ENCODE results near the gene WDR4.
"Not testable (repeated sequence)": the region's sequence is repeated elsewhere in the genome, so short reads cannot be mapped to it uniquely, and the experiment has no call there.

The WDR4 gene

GRCh38 chr21:42851812-42852665, 27.3 kb downstream of the WDR4 start:
- DNase-seq: no peak

- no peak for DNase-seq
These were observed 28.4 kb downstream of the WDR4 start for GRCh38 chr21:42850866-42851391.

- DNase-seq: no peak
These were observed 28.9 kb downstream of the WDR4 start for GRCh38 chr21:42850463-42850862.

GRCh38 chr21:42849759-42850412, 29.5 kb downstream of the WDR4 start:
- DNase-seq: no peak

GRCh38 chr21:42848932-42849758, 30.2 kb downstream of the WDR4 start:
- DNase-seq: no peak

GRCh38 chr21:42848144-42848931, 31.0 kb downstream of the WDR4 start:
- DNase-seq: not testable (repeated sequence)

- no peak for DNase-seq
These were observed 31.6 kb downstream of the WDR4 start for GRCh38 chr21:42847726-42848125.

GRCh38 chr21:42847051-42847707, 32.2 kb downstream of the WDR4 start:
- DNase-seq: no peak

GRCh38 chr21:42846221-42846620, 33.1 kb downstream of the WDR4 start:
- no peak for DNase-seq

- no peak for DNase-seq
These were observed 33.9 kb downstream of the WDR4 start for GRCh38 chr21:42845296-42845965.

GRCh38 chr21:42844411-42845113, 34.8 kb downstream of the WDR4 start:
- DNase-seq: no peak

- DNase-seq: no peak
These were observed 36.3 kb downstream of the WDR4 start for GRCh38 chr21:42843056-42843455.

- not testable (repeated sequence) for DNase-seq
These were observed 37.3 kb downstream of the WDR4 start for GRCh38 chr21:42841916-42842655.

- DNase-seq: no peak
These were observed 38.0 kb downstream of the WDR4 start for GRCh38 chr21:42841156-42841915.

- no peak for DNase-seq
These were observed 38.8 kb downstream of the WDR4 start for GRCh38 chr21:42840411-42841155.

- no peak for DNase-seq
These were observed 39.8 kb downstream of the WDR4 start for GRCh38 chr21:42839271-42840231.

- DNase-seq: not testable (repeated sequence)
These were observed 41.1 kb downstream of the WDR4 start for GRCh38 chr21:42838212-42838690.

Data from stimulated activated CD4-positive, alpha-beta T cell treated with anti-CD3 and anti-CD28 coated beads, Interleukin-4, amount 100 ng/mL, for 4 hours (primary cell).